GM12865 (cell line): Measurements from ENCODE around the gene FBP2.

Experiments used
- DNase-seq: peaks from one replicate; pipeline ENCODE4 v3.0.0; 2010; ENCODE audit warnings: low read depth
- H3K4me3 ChIP-seq: 2 replicates; pipeline ENCODE4 v1.5.1; 2011; ENCODE audit warnings: mild to moderate bottlenecking, low read depth, low read length, control low read depth
- CTCF ChIP-seq: IDR thresholded peaks from 2 replicates; pipeline ENCODE4 v1.5.1; 2011; ENCODE audit warnings: low read length, control low read depth, low read depth, inconsistent platforms; ENCODE audit not compliant: insufficient read depth; ENCODE audit errors: missing control alignments

The FBP2 gene

GRCh38 chr9:94526271-94526670 lies 67.4 kb downstream of the FBP2 start:
- no peak for TF ChIP-seq CTCF
- H3K4me3 ChIP-seq = no peak overlapping the region
- no peak for DNase-seq

- no peak overlapping the region for H3K4me3 ChIP-seq
- no peak for DNase-seq
- no peak for TF ChIP-seq CTCF
These were observed 68.1 kb downstream of the FBP2 start for GRCh38 chr9:94525396-94526035.

GRCh38 chr9:94517254-94517653 lies 76.4 kb downstream of the FBP2 start:
- no peak overlapping the region for H3K4me3 ChIP-seq
- no peak for DNase-seq
- no peak for TF ChIP-seq CTCF

GRCh38 chr9:94514722-94515121 lies 78.9 kb downstream of the FBP2 start:
- TF ChIP-seq CTCF = no peak
- no peak overlapping the region for H3K4me3 ChIP-seq
- no peak for DNase-seq

GRCh38 chr9:94511955-94512265 lies 81.7 kb downstream of the FBP2 start:
- DNase-seq = no peak
- no peak overlapping the region for H3K4me3 ChIP-seq
- no peak for TF ChIP-seq CTCF

- DNase-seq = no peak
- TF ChIP-seq CTCF = no peak
- H3K4me3 ChIP-seq = no peak overlapping the region
These were observed 82.3 kb downstream of the FBP2 start for GRCh38 chr9:94511134-94511954.
